ENCODE results near the gene OR51E1.

The OR51E1 gene

DNA sequence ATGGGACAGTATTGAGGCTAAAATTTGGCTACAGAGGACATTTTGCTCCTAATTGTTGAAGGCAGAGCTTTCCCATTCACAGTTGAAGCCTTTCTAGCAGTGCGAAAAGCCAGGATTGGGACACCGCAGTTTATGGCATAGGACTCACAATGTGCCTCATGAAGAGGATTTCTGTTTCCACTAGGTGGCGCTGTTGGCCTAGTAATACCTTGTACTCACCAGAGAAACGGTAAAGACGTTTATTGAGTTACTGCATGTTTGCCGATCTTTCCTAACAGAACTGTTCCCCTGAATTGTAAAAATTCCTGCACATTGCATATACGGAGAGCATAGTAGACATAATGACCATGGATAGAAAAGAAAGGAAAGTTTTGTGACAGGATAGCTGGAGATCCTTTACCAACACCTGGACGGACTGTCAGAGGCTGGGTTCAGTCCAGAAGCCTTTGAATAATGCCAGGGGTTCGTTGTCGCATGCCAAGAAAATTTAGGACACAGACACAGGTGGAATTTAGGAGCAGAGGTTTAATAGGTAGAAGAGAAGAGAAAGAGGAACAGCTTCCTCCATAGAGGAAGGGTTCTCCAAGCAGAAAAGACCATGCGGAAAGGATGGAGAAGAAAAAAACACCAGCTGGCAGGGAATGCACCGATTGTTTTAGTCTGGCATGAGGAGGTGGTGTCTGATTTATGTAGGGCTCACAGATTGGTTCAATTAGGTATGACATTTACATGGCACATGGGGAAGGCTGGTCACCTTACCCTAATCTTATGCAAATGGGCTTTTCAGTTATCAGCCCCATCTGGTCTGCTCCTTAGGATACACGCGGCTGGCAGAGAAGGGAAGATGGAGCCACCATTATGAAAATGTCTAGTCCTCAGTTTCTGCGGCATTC lies 17.3 kb upstream of the OR51E1 start:
- no peaks in the 10 kb centered on the region for H3K9me2 ChIP-seq (replicated peaks; ENCODE audit: control insufficient read depth, low read length)
- 0 out of 2 replicates have a peak, but pooled peaks cover 2% of the 10 kb centered on the region for H3K27me3 ChIP-seq (ENCODE audit: control insufficient read depth, low read length)
- no peaks in the 10 kb centered on the region for H3K79me2 ChIP-seq (ENCODE audit: control insufficient read depth, low read length)
- H4K20me1 ChIP-seq (ENCODE audit: control insufficient read depth, insufficient read depth, low read depth, low read length) = no peaks in the 10 kb centered on the region
- H3K27ac ChIP-seq (ENCODE audit: low read depth, low read length) = no peak overlapping the region
- H3F3A ChIP-seq (ENCODE audit: control insufficient read depth, insufficient read depth) = no peaks in the 10 kb centered on the region
- TF ChIP-seq EZH2phosphoT487 (IDR thresholded peaks at IDR 0.05; ENCODE audit: borderline replicate concordance, low read length) = no peak
- TF ChIP-seq, protein P1, sequence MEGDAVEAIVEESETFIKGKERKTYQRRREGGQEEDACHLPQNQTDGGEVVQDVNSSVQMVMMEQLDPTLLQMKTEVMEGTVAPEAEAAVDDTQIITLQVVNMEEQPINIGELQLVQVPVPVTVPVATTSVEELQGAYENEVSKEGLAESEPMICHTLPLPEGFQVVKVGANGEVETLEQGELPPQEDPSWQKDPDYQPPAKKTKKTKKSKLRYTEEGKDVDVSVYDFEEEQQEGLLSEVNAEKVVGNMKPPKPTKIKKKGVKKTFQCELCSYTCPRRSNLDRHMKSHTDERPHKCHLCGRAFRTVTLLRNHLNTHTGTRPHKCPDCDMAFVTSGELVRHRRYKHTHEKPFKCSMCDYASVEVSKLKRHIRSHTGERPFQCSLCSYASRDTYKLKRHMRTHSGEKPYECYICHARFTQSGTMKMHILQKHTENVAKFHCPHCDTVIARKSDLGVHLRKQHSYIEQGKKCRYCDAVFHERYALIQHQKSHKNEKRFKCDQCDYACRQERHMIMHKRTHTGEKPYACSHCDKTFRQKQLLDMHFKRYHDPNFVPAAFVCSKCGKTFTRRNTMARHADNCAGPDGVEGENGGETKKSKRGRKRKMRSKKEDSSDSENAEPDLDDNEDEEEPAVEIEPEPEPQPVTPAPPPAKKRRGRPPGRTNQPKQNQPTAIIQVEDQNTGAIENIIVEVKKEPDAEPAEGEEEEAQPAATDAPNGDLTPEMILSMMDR (IDR thresholded peaks at IDR 0.05; ENCODE audit: low read depth, low read length, poor library complexity, severe bottlenecking) = peak; percentile 80
- H3K4me2 ChIP-seq (ENCODE audit: low read length) = no peak overlapping the region
- no peak overlapping the region for H3K4me3 ChIP-seq (ENCODE audit: low read length)
- H3K4me1 ChIP-seq (ENCODE audit: control insufficient read depth, low read length) = no peaks in the 10 kb centered on the region
- H3K9me3 ChIP-seq (ENCODE audit: control insufficient read depth, insufficient read depth, low read length) = no peaks in the 10 kb centered on the region
- H3K36me3 ChIP-seq (ENCODE audit: control insufficient read depth, low read length) = no peaks in the 10 kb centered on the region

DNA sequence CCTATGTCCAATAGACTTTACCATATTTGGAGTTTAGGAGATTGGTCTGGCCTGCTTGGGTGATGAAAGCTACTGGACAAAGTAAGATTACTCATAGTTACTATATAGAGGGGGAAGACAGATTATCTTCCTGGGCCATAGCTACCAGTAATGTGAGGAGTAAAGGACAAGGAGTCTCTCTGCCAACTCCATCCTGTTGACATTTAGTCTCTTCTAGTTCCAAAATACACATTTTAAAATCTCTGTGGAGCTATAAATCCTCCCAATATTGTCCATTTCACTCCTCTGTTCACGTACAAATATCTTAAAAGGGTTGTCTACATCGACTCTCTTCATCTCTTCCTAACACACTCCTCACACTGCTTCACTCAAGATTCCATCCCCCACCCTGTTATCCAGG lies 7.6 kb upstream of the OR51E1 start:
- no peaks in the 10 kb centered on the region for H3F3A ChIP-seq (ENCODE audit: control insufficient read depth, insufficient read depth)
- H3K4me3 ChIP-seq (ENCODE audit: low read length) = no peak overlapping the region
- no peak overlapping the region for H3K27ac ChIP-seq (ENCODE audit: low read depth, low read length)
- H4K20me1 ChIP-seq (ENCODE audit: control insufficient read depth, insufficient read depth, low read depth, low read length) = no peaks in the 10 kb centered on the region
- no peaks in the 10 kb centered on the region for H3K79me2 ChIP-seq (ENCODE audit: control insufficient read depth, low read length)
- peaks cover 3% of the 10 kb centered on the region; the same call in 1 of the 2 replicates for H3K27me3 ChIP-seq (ENCODE audit: control insufficient read depth, low read length)
- no peaks in the 10 kb centered on the region for H3K9me3 ChIP-seq (ENCODE audit: control insufficient read depth, insufficient read depth, low read length)
- TF ChIP-seq, protein P1 (IDR thresholded peaks at IDR 0.05; ENCODE audit: low read depth, low read length, poor library complexity, severe bottlenecking) = no peak
- TF ChIP-seq EZH2phosphoT487 (IDR thresholded peaks at IDR 0.05; ENCODE audit: borderline replicate concordance, low read length) = no peak
- H3K36me3 ChIP-seq (ENCODE audit: control insufficient read depth, low read length) = no peaks in the 10 kb centered on the region
- H3K9me2 ChIP-seq (replicated peaks; ENCODE audit: control insufficient read depth, low read length) = no peaks in the 10 kb centered on the region
- no peaks in the 10 kb centered on the region for H3K4me1 ChIP-seq (ENCODE audit: control insufficient read depth, low read length)
- H3K4me2 ChIP-seq (ENCODE audit: low read length) = no peak overlapping the region

DNA sequence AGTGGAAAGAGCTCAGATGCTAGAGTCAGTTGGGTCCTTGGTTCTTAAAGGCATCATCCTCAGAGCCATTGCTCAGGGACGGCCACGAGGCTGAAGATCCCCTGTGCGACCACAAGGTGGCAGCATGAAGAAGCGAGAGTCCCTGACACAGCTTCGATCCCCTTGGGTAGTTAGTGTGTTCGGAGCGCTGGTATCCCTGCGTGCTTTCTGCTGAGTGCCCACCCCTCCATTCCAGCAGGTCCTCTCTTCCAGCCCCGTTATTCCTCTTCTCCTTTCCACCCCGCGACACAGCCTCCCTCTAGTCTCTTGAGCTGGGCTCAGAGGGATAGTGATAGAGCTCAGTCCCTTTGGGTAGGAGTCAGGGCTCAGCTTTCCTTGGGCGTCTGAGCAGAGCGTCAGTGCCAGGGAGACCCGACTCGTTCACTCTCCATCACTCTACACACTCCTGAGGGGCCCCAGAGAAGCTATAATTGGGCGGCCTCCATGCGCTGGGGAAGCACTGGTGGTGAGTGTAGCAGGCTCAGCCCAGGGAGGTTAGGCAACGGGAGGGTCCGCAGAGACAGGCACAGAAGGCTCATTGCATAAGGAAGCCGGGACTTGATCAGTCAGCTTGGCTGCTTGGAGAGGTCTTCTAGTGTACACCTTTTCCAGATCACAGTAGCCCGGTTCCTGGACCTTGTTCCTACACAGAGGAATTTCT lies 6.7 kb upstream of the OR51E1 start, which contains the start of gene OR51D1:
OR51D1 (plus strand) TSS at position 516 of the 700 bp plus-strand sequence. CDS start 2,314 bp downstream, outside the sequence.
- Histone ChIP-seq H3F3A (ENCODE audit: control insufficient read depth, insufficient read depth) (no peaks in the 10 kb centered on the region), H3K4me3 (ENCODE audit: low read length) (no peak within 1 kb of the TSS), H3K79me2 (ENCODE audit: control insufficient read depth, low read length) (no peaks in the 10 kb centered on the region), H3K9me3 (ENCODE audit: control insufficient read depth, insufficient read depth, low read length) (no peaks in the 10 kb centered on the region), H3K27me3 (ENCODE audit: control insufficient read depth, low read length) (peaks cover 3% of the 10 kb centered on the region; the same call in 1 of the 2 replicates), H3K27ac (ENCODE audit: low read depth, low read length) (no peak within 1 kb of the TSS), H3K36me3 (ENCODE audit: control insufficient read depth, low read length) (no peaks in the 10 kb centered on the region), H3K4me1 (ENCODE audit: control insufficient read depth, low read length) (no peaks in the 10 kb centered on the region), H3K4me2 (ENCODE audit: low read length) (no peak within 1 kb of the TSS), H3K9me2 (replicated peaks; ENCODE audit: control insufficient read depth, low read length) (no peaks in the 10 kb centered on the region), H4K20me1 (ENCODE audit: control insufficient read depth, insufficient read depth, low read depth, low read length) (no peaks in the 10 kb centered on the region)
- TF ChIP-seq EZH2phosphoT487 (IDR thresholded peaks at IDR 0.05; ENCODE audit: borderline replicate concordance, low read length) = no peak
- TF ChIP-seq, protein P1 (IDR thresholded peaks at IDR 0.05; ENCODE audit: low read depth, low read length, poor library complexity, severe bottlenecking) = peak; percentile 87

Data from DOHH2 (cell line).